Neural progenitor cell (in vitro differentiated cells): Measurements from ENCODE around the gene CEP63.

Experiments
- CTCF ChIP-seq: fragments of 200-600 bp; sonication (generic); IDR thresholded peaks from 2 replicates; pipeline ENCODE4 v1.5.1; 2017; ENCODE audit warnings: antibody characterized with exemption, mild to moderate bottlenecking
- EZH2phosphoT487 ChIP-seq: fragments of 200-600 bp; sonication (generic); IDR thresholded peaks from 2 replicates; pipeline ENCODE4 v1.6.1; 2017; ENCODE audit warnings: antibody characterized with exemption

DNA sequence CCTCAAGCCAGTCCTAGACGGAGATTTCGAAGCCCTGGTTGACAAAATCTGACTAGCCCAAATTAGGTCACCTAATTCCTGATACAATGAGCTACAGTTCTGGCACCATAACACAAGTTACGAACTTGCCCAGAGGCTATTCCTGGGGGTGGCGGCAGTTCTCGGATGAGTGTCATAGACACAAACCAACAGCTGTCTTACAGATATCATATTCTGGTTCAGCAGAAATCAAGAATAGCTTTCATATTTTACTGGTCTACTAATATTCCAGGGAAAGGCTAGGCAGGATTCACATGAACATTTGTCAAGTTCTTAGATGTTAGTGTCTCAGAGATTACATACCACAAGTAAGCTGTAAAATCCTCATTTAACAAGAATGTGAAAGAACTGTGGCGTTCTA lies 8.9 kb upstream of the CEP63 start:
- TF ChIP-seq CTCF (no peak), EZH2phosphoT487 (no peak)
